Stimulated activated CD4-positive, alpha-beta T cell treated with anti-CD3 and anti-CD28 coated beads, TNF-alpha, amount 100 ng/mL, for 1 hour (primary cell): Measurements from ENCODE around the gene ABHD5.

ENCODE experiments used
- DNase-seq, 3 donors: peaks; one replicate each; pipeline ENCODE4 v3.0.0-alpha.2; 2020; ENCODE audit warnings: low read depth in 3 of 3, low spot score in 1 of 3

The ABHD5 gene

GRCh38 chr3:43685921-43686320 is 4.8 kb upstream of the ABHD5 start:
- DNase-seq: no peak

- no peak for DNase-seq
Measured at GRCh38 chr3:43686333-43686699, 4.4 kb upstream of the ABHD5 start.

- DNase-seq: no peak
Measured at GRCh38 chr3:43686700-43687498, 3.8 kb upstream of the ABHD5 start.

DNA sequence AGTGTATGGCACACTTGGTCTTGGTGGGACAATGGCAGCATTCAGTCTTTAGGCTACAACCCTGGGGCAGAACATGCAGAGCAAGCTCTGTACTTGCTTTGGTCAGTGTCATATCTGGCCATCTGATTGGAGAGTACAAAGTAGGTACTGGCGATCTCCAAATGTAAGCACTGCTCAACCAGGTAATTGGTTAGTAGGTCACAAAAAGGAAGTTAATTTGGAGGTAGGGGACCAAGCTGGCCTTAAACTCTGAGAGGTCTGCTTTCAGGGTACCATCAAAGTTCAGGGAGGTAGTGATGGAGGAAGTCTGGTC is 3.3 kb upstream of the ABHD5 start:
- no peak for DNase-seq

GRCh38 chr3:43688245-43688650 is 2.5 kb upstream of the ABHD5 start:
- no peak for DNase-seq

- no peak for DNase-seq
Measured at GRCh38 chr3:43689166-43689565, 1.6 kb upstream of the ABHD5 start.

GRCh38 chr3:43689766-43690399 is 855 bp upstream of the ABHD5 start:
- no peak for DNase-seq

DNA sequence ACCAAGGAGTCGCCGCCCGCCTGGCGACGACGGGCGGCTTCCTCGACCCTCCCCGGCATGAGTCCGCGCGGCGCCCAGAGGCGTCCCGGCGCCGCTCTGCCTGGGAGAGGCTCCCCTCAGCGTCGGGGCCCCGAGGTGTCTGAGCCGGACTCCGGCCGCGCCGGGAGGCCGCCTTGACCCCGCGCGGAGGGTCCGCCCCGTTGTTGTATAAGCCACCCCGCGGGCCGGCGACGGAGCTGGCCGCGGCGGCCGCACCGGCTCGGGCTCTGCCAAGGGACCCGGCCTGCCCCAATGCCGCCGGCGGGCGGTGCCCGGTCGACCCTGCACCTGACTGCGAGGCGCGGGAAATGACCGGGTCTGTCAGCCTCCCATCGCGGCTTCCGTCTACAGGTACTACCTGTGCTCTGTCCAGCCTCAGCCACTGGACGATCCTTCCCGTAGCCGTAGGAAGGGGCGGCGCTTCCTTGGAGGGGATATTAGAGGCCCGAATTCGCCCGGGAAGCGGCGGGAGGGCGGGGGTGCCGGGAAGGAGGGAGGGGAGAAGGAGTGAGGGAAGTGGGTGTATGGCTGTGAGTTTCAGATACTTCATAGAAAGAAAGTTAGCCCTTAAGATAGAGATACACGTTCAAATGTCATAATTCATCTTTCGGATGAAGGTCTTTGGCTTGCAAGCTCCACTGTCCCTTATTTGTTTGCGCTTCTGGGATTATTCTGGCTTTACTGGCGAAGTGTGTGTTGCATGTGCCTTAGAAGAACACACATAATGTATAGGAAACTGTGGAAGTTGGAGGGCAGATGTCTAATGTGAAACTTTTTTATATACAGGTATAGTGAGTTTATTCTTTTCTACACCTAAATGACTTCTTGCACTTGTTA is 620 bp downstream of the ABHD5 start:
- peak in 1 of 3 donors; percentile 26 for DNase-seq

GRCh38 chr3:43692085-43692855 is 1.5 kb downstream of the ABHD5 start:
- DNase-seq: no peak

GRCh38 chr3:43692971-43693370 is 2.2 kb downstream of the ABHD5 start:
- DNase-seq: no peak

DNA sequence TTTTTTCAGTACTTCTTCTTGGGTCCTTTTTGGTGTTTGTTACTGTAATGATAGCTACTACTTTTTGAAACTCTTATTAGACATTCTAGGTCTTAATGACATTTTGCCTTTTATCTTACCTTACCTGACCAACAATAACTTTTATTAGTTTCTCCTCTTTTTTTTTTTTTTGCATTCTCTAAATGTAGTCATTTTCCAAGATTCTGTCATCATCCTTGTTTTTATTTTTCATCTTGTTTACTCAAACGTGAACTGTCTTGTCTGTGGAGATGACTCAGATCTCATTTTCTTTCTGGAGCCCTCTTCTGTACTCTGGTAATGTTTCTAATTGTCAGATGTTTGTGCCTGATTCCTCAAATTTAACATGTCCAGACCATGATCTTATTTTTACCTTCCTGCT is 2.9 kb downstream of the ABHD5 start:
- no peak for DNase-seq

DNA sequence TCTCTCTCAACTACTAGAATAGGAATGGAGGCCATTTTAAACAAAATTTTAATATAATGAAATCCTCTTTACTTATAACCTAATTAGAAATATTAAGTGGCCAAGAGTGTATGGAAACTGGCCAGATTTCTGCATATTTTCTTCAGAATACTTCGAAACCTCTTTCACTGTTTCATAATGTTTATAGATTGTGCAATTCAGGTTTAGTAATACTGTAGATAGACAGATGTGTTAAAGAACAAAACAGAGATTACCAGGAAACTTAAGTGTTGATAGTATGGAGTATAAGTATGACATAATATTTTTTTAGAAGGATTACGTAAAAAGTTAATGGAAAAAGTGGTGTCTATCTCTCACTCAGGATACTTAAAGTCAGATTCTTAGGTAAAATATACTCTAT is 4.7 kb downstream of the ABHD5 start:
- no peak for DNase-seq

DNA sequence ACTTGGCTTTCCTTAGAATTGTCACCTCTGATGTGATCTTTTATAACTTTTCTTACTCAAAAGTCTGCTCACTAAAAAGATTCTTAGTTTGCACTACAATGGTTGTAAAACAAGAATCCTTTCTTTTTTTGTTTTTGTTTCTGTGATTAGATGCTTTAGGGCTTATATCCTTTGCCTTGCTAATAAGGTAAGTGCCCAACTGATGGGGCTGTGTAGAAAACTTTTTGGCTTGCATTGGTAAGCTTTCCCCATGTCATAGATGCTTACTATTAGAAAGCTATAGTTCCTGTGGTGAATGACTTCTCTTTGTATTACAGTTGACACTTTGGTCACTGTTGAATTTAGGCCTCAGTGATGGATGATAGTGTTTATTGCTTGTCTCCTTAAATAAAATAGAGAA is 5.1 kb downstream of the ABHD5 start:
- DNase-seq: no peak

GRCh38 chr3:43696441-43696840 is 5.7 kb downstream of the ABHD5 start:
- DNase-seq: no peak

DNA sequence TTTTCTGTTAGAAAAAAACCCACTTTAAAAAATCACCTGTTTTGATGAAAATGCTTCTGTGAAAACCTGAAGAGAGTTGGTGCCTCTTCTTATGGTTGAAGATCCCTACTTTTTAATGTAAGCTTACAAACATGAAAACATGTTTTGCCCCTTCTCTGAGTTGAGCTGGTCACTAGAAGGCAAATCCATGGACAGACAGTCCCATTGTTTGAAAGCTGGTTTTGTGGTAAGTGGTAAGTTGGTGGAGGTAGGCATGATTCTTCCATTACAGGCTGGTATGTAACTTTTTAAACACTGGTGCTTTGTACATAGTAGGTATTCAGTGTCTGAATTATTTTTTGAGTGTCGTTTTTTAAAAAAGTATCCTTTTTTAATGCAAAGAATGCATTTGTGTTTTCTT is 6.1 kb downstream of the ABHD5 start:
- no peak for DNase-seq

- DNase-seq: no peak
Measured at GRCh38 chr3:43699864-43700263, 9.1 kb downstream of the ABHD5 start.

- DNase-seq: no peak
Measured at GRCh38 chr3:43704697-43705096, 14.0 kb downstream of the ABHD5 start.

DNA sequence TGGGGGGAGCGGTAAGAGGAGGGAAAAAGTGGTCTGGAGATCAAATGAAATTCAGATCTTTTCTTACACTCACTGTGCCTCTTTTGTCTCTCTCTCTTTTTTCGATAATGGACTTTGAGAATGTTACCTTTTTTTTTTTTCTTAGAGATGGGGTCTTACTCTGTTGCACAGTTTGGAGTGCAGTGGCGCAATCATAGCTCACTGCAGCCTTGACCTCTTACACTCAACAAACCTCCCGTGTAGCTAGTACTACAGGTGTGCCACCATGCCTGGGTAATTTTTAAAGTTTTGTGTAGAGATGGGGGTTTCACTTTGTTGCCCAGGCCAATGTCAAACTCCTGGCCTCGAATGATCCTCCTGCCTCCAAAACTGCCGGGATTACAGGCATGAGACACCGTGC is 15.6 kb downstream of the ABHD5 start:
- no peak for DNase-seq

DNA sequence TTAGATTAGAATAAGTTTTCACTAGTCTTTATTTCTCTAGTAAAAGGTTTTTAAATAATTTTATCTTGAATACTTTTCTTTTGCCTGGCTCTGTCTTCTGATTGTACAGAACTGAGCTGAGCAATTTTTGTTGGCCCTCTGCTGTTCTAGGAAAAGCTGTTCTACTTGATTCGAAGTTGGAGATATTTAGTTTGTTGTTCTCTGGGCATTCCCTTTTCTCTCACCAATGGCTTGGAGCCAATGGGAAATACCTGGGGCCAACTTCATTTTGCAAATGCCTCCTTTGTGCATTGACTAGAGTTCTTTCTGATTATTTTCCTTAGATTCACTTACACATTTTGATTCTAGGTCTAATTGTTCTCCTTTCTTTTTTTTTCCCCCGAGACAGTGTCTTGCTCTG is 16.5 kb downstream of the ABHD5 start:
- DNase-seq: no peak

DNA sequence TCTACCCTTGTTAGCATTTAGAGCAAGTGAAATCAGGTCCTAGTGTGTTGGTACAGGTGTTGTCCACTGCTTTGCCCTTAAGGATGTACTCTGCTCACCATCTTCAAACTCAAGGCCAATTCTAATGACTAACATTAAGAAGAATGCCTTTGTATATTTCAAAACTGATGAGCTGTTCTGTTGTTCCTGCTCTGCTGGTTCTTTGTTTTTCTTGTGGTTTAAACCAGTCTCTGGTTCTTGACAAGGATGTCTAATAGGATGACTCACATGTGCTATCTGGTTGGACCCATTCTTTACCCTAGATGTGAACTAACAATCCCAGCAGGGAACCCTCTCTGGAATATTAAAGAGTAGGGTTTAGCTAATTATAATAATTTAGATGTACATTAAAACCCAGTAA is 17.3 kb downstream of the ABHD5 start:
- no peak for DNase-seq

- no peak for DNase-seq
Measured at GRCh38 chr3:43709022-43709421, 18.3 kb downstream of the ABHD5 start.
